Lower leg skin (tissue), 3 donors: ENCODE measurements around the gene RPL41.

Experiments
- CTCF ChIP-seq, 3 donors: fragments of 450-650 bp; IDR thresholded peaks; one replicate each; pipeline ENCODE4 v1.5.1; 2016; ENCODE audit warnings: antibody characterized with exemption in 3 of 3, mild to moderate bottlenecking in 3 of 3, moderate library complexity in 2 of 3
- POLR2A ChIP-seq, 2 donors: fragments of 450-650 bp; IDR thresholded peaks; one replicate each; pipeline ENCODE4 v1.6.1; 2016 to 2017; ENCODE audit warnings: antibody characterized with exemption in 2 of 2, mild to moderate bottlenecking in 1 of 2, moderate library complexity in 1 of 2

DNA sequence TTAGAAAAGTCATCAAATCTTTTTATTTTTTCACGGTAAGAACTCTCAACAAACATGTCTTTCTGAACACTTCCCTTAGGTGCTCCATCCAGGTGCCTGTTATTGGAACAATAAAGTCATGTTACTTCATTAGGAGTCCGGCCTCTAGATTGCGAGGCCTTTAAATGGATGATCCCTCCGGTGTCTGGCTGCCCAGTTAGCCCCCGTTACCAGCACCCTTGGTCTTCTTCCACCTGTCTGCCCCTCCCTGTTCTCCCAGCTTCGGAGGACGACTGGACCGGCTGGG lies 12.7 kb upstream of the RPL41 start:
- no peak for TF ChIP-seq CTCF (IDR thresholded peaks at IDR 0.05)
- no peak for TF ChIP-seq POLR2A (IDR thresholded peaks at IDR 0.05)
